ENCODE data around the gene KPNA4.

DNA sequence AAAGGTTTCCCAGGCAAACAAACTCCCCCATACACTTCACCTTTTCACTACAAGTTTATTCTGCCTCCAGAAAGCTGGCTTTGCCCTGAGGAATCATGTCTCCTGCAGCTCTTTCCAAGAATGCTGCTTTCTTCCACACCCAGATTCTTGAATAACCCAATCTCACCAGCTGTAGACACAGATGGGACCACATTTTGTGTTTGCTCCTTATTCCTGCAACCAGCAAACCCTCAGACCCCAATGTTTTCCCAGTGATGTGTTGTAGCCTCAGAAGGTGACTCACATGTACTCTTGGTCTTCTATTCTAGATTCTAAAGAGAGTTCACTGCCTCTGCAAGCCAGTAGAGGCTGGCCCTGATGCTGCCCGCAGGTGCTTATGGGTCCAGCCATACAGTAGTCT lies 92.2 kb downstream of the KPNA4 start:
- TF ChIP-seq POLR2AphosphoS5 (IDR thresholded peaks at IDR 0.05; ENCODE audit: low read depth, low read length) = no peak
- no peak for TF ChIP-seq TAF1 (IDR thresholded peaks at IDR 0.05; ENCODE audit: borderline replicate concordance, insufficient read depth, low read length)
- TF ChIP-seq, protein P1, sequence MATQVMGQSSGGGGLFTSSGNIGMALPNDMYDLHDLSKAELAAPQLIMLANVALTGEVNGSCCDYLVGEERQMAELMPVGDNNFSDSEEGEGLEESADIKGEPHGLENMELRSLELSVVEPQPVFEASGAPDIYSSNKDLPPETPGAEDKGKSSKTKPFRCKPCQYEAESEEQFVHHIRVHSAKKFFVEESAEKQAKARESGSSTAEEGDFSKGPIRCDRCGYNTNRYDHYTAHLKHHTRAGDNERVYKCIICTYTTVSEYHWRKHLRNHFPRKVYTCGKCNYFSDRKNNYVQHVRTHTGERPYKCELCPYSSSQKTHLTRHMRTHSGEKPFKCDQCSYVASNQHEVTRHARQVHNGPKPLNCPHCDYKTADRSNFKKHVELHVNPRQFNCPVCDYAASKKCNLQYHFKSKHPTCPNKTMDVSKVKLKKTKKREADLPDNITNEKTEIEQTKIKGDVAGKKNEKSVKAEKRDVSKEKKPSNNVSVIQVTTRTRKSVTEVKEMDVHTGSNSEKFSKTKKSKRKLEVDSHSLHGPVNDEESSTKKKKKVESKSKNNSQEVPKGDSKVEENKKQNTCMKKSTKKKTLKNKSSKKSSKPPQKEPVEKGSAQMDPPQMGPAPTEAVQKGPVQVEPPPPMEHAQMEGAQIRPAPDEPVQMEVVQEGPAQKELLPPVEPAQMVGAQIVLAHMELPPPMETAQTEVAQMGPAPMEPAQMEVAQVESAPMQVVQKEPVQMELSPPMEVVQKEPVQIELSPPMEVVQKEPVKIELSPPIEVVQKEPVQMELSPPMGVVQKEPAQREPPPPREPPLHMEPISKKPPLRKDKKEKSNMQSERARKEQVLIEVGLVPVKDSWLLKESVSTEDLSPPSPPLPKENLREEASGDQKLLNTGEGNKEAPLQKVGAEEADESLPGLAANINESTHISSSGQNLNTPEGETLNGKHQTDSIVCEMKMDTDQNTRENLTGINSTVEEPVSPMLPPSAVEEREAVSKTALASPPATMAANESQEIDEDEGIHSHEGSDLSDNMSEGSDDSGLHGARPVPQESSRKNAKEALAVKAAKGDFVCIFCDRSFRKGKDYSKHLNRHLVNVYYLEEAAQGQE (IDR thresholded peaks at IDR 0.05; ENCODE audit: insufficient read depth in 1 of 2, low read depth in 2 of 2, low read length in 2 of 2) = no peak
- TF ChIP-seq SIN3A (IDR thresholded peaks at IDR 0.05; ENCODE audit: borderline replicate concordance, insufficient read depth, low read length) = no peak
